Activated CD4-positive, alpha-beta T cell treated with anti-CD3 and anti-CD28 coated beads for 48 hours (primary cell): Measurements from ENCODE around the gene MAST1.
"Not testable (repeated sequence)": the region's sequence is repeated elsewhere in the genome, so short reads cannot be mapped to it uniquely, and the experiment has no call there.

ENCODE experiments used
- DNase-seq: peaks from one replicate; pipeline ENCODE4 v3.0.0-alpha.2; 2020

MAST1 gene

DNA sequence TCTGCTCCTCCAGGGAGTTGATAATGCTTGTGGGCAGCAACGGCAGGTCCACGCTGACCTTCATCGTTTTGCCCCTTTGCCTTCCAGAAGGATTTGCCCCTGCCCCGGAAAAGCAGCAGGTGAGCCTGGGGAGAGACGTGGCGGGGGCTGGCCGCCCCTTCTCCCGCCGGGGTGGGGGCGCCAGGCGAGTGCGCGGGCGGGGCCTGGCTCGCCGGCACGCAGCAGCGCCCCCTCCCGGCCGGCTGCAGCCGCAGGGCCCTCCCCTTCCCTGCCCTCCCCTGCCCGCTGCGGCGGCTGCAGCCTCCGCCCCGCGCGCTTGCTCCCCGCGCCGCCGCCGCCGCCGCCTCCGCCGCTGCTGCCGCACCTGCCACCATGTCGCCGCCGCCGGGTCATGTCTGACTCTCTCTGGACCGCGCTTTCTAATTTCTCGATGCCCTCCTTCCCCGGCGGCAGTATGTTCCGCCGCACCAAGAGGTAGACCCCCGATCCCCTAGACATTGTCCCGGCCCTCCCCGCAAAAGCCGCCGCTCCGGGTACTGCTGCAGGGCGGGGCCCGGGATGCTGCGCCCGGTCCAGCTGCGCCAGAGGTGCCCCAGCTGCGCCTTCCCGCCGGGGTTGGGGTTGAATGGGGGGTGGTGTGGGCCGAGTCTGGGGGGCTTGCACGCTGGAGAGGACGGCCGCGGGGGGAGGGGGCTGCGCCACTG is at the start of gene MAST1:
MAST1 (plus strand) TSS at position 334 of the 704 bp plus-strand sequence; CDS start at position 392, 58 bp downstream.
- DNase-seq: peak; percentile 64

DNA sequence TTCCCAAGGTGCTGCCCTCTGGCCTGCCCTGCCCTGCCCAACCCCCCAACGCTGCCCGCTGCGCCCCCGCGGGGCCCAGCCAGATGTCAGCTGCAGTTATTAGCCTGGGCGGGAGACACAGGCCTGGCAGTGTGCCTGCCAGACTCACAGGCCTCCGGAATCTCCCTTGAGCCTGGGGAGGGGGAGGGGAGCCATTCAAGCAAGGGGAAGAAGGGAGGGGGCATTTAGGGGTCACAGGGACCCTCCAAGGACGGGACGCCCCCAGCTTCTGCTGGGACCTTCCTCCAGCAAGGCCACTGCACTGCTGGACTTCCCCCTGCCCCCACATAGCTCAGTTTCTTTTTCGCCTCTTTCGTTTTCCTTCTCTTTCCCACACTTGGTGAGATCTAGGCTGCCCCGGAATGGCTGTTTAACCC is 49.6 kb upstream of the MAST1 start:
- no peak for DNase-seq

DNA sequence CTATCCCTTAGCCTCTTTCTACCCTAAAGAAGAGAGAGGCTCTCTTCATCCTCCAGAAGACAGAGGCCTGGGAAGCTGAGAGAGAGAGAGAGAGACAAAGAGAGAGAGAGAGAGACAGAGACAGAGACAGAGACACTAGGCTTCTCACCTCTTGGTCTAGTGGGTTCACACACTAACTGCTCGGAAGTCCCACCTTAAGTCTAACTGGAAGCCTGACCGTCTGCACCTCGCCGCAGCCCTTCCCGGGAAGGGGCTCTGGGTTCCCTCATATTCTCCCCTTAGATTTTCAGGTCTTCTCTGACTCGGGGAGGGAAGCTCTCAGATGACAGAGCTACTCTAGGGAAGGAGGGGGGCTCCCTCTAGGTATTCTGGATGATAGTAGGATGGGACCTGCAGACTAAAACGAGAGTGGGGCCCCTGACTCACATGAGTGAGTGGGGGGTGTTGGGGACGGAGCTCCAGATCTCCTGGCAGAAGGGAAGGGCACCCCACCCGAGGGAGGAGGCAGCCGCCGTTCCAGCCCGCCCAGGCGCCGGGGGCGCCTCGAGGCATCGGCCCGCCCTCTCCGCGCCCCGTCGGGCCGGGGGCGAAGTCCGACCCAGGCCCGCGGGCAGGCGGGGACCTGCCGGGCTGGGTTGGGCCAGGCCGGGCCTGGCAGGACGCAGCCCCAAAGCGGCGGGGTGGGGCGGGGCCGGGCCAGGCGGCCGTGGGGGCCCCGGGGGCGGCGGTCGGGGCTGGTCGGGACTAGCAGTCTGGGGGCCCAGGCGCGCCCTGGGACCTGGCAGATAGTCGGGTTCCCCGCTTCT is 49.0 kb upstream of the MAST1 start:
- peak; percentile 52 for DNase-seq

DNA sequence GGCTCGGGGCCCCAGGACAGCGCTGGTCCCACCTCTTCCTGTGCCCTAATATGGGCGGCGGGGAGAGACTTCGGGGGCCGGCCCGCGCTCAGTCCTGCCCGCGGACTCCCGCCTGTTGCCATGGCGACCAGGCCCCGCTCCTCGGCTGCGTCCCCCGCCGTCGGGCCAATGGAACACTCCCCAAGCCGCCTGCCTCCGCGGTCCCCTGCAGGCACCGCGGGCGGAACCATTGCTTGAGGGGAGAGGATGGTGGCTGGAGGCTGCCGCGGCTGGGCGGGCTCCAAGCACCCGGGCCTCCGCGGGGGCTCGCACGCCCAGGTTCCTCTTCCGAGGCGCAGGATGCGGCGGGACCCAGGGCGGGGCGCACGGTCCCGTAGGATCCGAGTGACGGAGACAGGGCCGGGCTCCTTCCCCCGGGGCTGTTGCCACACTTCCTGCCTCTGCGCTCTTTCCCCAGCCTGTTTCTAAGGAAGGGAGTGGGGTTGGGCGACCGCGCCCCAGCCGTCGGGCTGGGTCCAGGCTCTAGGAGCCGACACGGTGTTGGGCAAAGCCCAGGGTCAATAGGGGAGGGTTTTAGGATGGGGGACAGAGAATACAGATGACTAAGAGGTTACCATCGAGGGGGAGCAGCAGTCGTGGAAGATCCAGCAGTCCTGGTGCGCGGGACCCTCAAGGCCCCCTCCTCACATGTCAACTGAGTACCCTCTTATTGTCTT is 48.3 kb upstream of the MAST1 start:
- DNase-seq: peak; percentile 98

DNA sequence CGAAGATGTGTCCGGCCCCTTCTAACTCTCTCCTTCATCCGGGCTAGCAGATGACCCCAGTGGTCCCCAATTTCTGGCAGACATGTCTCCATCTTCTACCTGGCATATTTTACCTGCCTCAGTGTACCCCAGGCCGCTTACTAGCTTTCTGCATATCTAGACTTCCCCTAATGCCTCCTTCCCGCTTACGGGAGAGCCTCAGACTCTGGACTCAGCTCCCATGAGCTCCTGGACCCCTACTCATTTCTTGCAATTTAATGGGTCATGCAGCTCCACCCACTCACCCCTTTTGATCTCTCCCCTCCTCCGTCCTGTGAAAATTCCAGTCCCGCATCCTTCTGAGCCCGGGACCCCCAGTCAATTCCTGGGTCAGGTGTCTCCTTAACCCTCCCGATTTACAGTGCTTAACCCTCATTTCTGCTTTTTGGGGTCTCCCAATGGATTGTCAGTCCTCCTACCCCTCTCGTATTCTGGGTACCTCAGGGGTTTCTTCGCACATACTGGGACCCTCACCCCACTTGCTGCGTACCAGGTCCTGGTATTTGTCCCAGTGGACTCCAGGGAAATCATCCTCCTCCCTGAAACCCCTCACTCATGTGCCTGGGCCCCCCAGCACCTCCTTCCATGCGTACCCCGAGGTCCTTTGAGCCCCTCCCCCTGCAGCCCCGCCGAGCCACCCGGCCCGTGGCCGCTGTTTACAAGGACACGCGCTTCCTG is 47.5 kb upstream of the MAST1 start:
- no peak for DNase-seq

DNA sequence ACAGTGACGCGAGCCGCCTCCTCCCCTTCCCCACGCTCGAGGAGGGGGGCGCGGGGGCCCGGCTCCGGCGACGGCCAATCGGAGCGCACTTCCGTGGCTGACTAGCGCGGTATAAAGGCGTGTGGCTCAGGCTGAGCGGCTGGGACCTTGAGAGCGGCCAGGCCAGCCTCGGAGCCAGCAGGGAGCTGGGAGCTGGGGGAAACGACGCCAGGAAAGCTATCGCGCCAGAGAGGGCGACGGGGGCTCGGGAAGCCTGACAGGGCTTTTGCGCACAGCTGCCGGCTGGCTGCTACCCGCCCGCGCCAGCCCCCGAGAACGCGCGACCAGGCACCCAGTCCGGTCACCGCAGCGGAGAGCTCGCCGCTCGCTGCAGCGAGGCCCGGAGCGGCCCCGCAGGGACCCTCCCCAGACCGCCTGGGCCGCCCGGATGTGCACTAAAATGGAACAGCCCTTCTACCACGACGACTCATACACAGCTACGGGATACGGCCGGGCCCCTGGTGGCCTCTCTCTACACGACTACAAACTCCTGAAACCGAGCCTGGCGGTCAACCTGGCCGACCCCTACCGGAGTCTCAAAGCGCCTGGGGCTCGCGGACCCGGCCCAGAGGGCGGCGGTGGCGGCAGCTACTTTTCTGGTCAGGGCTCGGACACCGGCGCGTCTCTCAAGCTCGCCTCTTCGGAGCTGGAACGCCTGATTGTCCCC is 46.8 kb upstream of the MAST1 start, which contains the start of gene JUNB:
JUNB (plus strand) TSS at position 142 of the 706 bp plus-strand sequence; CDS start at position 428, 286 bp downstream.
- DNase-seq: peak; percentile 97

DNA sequence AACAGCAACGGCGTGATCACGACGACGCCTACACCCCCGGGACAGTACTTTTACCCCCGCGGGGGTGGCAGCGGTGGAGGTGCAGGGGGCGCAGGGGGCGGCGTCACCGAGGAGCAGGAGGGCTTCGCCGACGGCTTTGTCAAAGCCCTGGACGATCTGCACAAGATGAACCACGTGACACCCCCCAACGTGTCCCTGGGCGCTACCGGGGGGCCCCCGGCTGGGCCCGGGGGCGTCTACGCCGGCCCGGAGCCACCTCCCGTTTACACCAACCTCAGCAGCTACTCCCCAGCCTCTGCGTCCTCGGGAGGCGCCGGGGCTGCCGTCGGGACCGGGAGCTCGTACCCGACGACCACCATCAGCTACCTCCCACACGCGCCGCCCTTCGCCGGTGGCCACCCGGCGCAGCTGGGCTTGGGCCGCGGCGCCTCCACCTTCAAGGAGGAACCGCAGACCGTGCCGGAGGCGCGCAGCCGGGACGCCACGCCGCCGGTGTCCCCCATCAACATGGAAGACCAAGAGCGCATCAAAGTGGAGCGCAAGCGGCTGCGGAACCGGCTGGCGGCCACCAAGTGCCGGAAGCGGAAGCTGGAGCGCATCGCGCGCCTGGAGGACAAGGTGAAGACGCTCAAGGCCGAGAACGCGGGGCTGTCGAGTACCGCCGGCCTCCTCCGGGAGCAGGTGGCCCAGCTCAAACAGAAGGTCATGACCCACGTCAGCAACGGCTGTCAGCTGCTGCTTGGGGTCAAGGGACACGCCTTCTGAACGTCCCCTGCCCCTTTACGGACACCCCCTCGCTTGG is 46.1 kb upstream of the MAST1 start:
- DNase-seq: peak; percentile 89

DNA sequence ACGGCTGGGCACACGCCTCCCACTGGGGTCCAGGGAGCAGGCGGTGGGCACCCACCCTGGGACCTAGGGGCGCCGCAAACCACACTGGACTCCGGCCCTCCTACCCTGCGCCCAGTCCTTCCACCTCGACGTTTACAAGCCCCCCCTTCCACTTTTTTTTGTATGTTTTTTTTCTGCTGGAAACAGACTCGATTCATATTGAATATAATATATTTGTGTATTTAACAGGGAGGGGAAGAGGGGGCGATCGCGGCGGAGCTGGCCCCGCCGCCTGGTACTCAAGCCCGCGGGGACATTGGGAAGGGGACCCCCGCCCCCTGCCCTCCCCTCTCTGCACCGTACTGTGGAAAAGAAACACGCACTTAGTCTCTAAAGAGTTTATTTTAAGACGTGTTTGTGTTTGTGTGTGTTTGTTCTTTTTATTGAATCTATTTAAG is 45.4 kb upstream of the MAST1 start:
- DNase-seq: no peak

DNA sequence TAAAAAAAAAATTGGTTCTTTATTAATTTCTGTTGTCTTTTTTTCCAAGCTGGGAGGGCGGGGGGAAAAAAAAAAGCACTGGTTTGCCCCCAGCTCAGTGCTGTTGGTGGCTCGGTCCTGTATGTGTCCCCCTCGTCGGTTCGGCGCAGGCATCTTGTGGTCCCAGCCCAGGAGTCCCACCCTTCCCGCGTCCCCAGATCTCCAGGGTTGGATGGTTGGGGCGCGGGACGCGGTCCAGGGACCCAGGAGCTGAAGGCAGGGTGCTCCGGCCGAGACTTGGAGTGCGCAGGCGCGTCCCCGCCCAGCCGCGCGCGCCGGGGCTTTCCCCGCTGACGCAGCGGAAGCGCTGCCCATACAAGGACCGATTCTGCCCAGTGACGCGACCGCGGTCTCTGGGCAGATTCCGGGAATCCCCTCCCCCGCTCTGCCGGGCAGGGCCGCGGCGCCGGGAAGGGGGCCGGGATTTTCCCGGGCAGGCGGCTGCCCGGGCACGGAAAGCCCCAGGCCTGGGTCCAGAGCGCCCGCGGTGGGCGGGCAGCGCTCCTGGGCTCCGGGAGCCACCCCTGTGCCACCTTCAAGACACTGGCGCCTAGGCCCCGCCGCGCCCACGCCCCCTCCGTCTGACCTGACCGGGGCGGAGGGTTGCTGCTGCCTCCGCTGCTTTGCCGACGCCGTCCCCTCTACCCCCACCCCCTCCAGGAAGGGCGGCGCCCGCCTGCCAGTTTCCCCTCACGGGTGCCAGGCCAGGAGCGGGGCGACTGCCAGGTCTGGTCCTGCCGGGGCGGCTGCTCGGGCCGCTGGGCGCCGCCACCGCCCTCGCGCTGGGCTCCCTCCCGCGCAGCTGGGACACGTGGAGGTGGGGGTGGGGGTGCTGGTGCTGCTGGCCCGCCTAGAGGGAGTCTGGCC is 44.8 kb upstream of the MAST1 start:
- DNase-seq: peak; percentile 93

DNA sequence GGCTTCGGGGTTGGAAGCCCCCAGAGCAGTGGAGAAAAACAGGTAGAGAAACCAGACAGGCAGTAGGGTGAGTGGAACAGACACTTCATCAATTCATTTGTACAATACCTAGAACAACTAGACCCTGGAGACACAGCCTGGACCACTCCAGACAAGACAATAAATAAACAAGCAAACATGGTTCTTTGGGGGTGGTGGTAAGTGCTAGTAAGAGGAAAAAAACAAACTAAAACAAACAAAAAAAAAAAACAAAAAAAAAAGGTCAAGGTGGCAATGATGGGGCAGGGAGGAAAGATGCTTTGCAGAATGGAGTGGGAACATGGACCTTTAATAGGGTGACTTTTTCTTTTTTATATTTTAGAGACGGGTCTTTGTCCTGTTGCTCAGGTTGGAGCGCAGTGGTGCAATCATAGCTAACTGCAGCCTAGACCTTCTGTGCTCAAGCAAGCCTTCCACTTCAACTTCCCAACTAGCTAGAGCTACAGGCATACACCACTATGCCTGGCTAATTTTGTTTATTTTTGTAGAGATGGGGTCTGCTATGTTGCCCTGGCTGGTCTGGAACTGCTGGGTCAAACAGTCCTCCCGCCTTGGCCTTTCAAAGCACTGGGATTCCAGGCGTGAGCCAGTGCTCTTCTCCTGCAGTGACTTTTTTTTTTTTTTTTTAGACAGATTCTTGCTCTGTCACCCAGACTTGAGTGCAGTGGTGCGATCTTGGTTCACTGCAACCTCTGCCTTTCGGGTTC is 43.9 kb upstream of the MAST1 start:
- no peak for DNase-seq

DNA sequence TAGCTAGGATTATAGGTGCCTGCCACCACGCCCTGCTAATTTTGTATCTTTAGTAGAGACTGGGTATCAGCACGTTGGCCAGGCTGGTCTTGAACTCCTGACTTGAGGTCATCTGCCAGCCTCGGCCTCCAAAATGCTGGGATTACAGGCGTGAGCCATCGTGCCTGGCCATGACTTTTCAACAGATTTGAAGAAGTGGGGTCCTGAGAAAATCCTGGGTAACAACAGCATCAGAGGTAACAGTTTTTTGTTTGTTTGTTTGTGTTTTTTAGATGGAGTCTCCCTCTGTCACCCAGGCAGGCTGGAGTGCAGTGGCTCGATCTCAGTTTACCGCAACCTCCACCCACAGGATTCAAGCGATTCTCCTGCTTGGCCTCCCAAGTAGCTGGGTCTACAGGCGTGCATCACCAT is 43.3 kb upstream of the MAST1 start:
- no peak for DNase-seq

DNA sequence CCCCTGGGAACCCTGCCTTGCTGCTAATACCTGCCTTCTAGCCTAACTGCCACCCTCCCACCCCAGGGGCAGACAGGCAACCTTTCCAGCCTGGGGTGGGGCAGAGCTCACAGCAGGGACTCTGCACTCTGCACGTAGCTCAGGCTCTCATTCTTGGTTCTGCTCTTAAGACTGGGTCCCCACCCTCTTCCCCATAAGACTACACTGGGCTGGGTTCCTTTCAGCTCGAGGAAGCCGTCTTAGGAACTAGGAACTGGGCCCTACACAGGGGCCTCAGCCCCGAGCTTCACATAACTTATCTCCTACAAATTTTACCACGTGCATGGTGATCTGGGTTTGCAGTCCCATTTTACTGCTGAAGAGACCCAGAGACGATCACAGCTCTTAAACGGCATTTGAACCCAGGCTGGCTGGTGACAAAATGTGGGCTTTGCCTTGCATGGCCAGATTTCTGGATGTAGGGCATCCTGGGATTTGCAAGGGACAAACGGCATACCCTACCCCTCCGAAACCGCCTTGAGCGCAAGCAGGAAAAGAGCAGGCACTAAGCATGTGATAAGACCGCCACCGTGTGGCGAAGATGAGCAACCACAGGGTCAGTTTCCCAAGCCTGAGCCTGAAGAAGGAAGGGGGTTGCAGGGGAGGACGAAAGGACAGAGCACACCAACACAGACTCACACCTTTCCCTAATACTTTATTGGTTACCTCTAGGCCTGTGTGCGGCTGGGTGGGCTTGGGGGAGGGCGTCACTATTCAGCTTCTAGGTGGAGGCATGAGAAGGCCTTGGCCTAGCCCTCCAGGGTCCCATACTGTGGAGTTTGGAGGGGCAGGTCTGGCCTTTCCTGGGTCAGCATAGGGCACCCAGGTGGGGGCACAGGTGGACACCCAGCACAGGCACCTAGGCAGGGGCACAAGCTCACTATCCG is 41.9 kb upstream of the MAST1 start:
- peak; percentile 83 for DNase-seq

DNA sequence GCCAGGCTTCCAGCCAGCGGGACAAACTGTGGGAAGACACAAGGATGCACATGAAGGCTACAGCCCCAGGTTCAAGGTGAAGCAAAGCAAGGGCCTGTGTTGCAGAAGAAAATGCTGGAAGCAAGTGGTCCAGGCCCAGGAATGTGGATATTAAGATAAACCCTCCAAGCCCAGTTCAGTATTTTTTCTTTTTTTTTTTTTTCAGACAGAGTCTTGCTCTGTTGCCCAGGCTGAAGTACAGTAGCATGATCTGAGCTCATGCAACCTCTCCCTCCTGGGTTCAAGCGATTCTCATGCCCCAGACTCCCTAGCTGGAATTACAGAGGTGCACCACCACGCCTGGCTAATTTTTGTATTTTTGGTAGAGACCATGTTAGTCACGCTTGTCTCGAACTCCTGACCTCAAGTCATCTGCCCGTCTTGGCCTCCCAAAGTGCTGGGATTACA is 41.2 kb upstream of the MAST1 start:
- DNase-seq: no peak

DNA sequence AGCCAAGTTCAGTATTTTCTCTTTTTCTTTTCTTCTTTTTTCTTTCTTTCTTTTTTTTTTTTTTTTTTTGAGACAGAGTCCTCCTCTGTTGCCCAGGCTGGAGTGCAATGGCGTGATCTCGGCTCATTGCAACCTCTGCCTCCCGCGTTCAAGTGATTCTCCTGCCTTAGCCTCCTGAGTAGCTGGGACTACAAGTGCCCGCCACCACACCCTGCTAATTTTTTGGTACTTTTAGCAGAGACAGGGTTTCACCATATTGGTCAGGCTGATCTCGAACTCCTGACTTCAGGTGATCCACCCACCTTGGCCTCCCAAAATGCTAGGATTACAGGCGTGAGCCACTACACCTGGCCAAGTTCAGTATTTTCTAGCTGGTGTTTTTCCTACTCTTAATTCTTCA is 40.7 kb upstream of the MAST1 start:
- not testable (repeated sequence) for DNase-seq

DNA sequence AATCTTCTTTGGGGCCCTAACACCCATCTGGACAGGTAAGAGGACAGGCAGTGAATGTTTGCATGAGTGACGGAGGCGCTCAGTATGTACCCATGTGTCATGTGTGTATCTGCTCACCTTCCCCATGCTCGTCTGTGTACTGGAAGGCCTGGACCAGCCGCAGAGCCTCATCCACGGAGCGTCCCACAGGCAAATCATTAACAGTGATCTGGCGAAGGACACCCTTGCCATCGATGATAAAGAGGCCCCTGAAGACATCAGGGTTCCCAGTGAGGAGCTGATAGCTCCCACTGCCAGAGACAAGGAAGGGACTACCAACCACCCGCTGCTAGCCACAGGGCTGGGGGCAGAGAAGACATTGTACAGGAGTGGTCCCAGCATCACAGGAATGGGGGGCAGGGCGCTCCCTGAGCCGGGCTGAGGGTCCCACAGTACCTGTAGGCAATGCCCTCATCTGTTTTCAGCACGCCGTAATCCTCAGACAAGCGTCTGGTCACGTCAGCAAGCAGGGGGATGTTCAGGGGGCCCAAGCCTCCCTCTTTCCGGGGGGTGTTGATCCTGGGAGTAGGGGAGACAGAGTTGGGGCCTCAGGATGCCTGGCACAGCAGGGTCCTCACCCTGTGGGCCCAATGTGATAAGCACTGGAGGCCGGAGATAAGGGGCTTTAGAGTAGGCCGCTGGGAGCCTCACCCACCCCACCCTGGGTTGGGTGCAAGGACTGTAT is 38.4 kb upstream of the MAST1 start:
- DNase-seq: no peak

DNA sequence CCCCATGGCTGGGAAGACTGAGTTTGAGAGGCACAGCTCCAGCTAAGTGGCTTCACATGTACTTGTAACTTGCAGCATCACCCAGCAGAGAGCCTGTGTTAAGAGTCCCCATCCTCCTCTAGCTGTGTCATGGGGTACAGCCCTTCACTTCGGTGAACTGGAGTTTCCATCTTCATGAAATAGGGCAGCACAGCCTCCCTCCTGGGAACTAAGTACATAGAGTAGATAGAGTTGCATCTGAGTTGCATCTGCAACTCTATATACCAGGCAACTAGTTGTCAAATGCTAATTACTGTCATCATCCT is 37.9 kb upstream of the MAST1 start:
- DNase-seq: no peak

DNA sequence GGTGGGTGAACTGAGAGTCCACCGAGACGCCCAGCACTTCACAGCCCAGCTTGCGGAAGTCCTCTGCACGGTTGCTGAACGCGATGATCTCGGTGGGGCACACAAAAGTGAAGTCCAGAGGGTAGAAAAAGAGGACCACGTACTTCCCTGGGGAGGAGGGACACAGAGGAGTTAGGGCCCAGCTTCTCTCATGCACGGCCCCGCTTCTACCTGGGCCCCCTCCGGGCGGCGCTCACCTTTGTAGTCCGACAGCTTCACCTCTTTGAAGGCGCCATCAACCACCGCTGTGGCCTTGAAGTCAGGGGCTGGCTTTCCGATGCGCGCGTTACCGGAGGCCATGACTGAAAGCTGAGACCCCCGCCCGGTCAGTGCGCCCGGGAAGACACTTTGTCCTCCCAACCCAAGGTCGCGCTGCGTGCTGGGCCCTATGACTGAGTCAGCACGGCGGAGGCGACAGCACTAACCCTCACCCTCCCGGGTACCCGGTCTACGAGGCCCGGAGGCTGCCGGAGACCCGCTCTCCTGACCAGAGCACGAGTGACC is 37.3 kb upstream of the MAST1 start:
- DNase-seq: no peak
